ENCODE results near the gene VPS4A.

VPS4A gene

GRCh38 chr16:69368866-69369265 lies 57.7 kb downstream of the VPS4A start:
- DNase-seq, result no peak

GRCh38 chr16:69371564-69371963 lies 60.4 kb downstream of the VPS4A start:
- no peak for DNase-seq

- no peak for DNase-seq
These were observed 61.9 kb downstream of the VPS4A start for GRCh38 chr16:69373019-69373418.

Measured in NK-92 treated with Interleukin-12 subunit alpha and Interleukin-12 subunit beta, amount 100 ng/mL, for 24 hours (cell line).